LNCaP clone FGC (cell line): ENCODE measurements around the gene ZNF177.
A peak's percentile ranks its signal among the peaks of the same experiment; 100 is the strongest.

Source experiments
- DNase-seq: peaks from one replicate; pipeline ENCODE4 v3.0.0-alpha.2; 2011; ENCODE audit warnings: low read depth
- H3K4me3 ChIP-seq: 2 replicates; pipeline ENCODE4 v1.5.1; 2011; ENCODE audit warnings: mild to moderate bottlenecking, low read depth, low read length, control low read depth
- CTCF ChIP-seq: IDR thresholded peaks from 2 replicates; pipeline ENCODE4 v1.5.1; 2012; ENCODE audit warnings: mild to moderate bottlenecking; ENCODE audit not compliant: control insufficient read depth, insufficient read depth; ENCODE audit errors: extremely low read depth

ZNF177 gene

GRCh38 chr19:9354651-9355050 lies 8.2 kb upstream of the ZNF177 start:
- H3K4me3 ChIP-seq, result no peak overlapping the region
- no peak for DNase-seq
- TF ChIP-seq CTCF, result no peak

- H3K4me3 ChIP-seq, result no peak overlapping the region
- DNase-seq, result no peak
- no peak for TF ChIP-seq CTCF
Measured at GRCh38 chr19:9370738-9371619, 8.2 kb downstream of the ZNF177 start.

GRCh38 chr19:9381361-9381785 lies 18.6 kb downstream of the ZNF177 start:
- no peak for DNase-seq
- H3K4me3 ChIP-seq, result no peak overlapping the region
- TF ChIP-seq CTCF, result no peak

GRCh38 chr19:9406798-9407352 lies 44.1 kb downstream of the ZNF177 start:
- H3K4me3 ChIP-seq, result peak overlapping the region; percentile 93
- peak; percentile 91 for DNase-seq
- TF ChIP-seq CTCF, result no peak

- DNase-seq, result no peak
- H3K4me3 ChIP-seq, result peak overlapping the region; percentile 93
- no peak for TF ChIP-seq CTCF
Measured at GRCh38 chr19:9407827-9408226, 45.0 kb downstream of the ZNF177 start.

GRCh38 chr19:9413240-9413954 lies 50.6 kb downstream of the ZNF177 start:
- no peak for TF ChIP-seq CTCF
- no peak for DNase-seq
- no peak overlapping the region for H3K4me3 ChIP-seq
